IPS-18c (cell line): ENCODE data around the gene HIPK3.
"Not testable (repeated sequence)": the region's sequence is repeated elsewhere in the genome, so short reads cannot be mapped to it uniquely, and the experiment has no call there.

Experiments
- H3K4me3 ChIP-seq: 2 replicates; pipeline ENCODE4 v1.7.0; 2013; ENCODE audit warnings: low read depth, mild to moderate bottlenecking, low read length, moderate library complexity; ENCODE audit not compliant: insufficient read depth
- H3K9me3 ChIP-seq: one replicate; pipeline ENCODE4 v1.6.1; 2013; ENCODE audit warnings: mild to moderate bottlenecking, low read length, moderate library complexity; ENCODE audit not compliant: control insufficient read depth, insufficient read depth

HIPK3 gene

DNA sequence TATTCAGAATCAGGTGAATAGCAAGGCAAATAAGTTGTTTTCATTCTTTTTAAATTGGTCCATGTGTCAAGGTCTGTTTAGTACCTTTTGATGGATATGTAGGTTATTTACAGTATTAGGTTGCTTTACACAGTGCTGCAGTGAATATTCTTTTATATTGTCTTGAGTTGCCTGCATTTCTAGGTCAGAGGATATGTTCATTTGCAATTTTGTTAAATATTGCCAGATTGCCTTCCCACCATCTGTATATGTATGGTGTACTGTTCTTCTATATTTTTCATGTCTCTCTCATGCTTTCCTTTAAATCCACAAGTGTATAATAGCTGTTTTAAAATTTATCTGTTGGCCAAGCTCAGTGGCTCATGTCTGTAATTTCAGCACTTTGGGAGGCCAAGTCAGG lies 24.6 kb downstream of the HIPK3 start:
- H3K9me3 ChIP-seq, result no peaks in the 10 kb centered on the region
- no peak overlapping the region for H3K4me3 ChIP-seq

GRCh38 chr11:33284818-33285217 lies 27.6 kb downstream of the HIPK3 start:
- Histone ChIP-seq H3K9me3 (no peaks in the 10 kb centered on the region), H3K4me3 (no peak overlapping the region)

DNA sequence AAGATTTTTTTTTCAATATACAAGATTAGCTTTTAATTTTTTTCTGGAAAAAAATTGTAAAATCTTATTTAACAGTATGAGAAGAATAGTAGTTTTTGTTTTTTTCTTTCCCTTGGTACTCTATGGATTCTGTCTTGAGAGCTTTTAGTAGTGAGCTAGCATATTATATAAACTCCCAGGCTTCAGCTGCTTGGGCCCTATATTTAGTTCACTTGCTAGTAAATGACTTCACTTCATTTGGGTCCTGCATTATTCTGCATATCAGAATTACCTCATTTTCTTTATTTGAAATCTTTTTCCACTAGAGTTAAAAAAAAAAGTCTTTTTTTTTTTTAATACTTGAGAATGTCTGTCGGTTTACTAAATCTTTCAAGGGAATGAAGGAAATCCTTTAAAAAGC lies 33.1 kb downstream of the HIPK3 start:
- no peaks in the 10 kb centered on the region for H3K9me3 ChIP-seq
- H3K4me3 ChIP-seq, result no peak overlapping the region

DNA sequence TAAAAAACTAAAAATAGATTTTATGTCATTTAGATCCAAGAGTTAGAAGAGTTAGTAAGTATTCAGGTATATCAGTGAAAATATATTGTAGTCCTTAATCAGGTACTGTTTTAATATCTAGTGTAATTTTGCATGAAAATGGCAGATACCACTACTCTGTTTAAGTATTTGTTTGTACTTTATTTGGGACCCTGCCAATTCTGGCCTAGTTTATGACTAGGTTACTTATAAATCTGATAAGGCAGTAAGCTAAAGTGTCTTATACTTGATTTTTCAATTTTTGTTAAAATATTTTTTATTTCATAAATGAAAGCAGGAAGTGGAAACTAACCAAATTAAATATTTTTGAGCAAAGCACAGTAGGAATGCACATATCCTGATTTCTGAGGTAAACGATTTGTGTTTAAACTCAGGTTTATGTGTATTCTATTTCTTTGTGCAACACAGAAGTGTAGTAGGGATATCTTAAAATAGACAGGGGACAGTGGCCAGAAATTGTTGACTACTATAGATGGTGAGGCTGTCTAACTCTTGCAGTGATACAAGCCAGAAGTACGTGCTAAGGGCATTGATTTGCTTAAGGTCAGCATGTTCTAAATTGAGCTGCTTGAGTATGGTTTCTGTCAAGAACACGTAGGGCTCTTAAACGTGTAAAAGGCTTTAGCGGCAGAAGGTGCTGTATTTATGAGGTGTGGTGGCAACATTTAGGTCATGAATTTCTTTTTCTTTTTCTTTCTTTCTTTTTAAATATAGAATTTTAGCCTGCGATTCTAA lies 34.0 kb downstream of the HIPK3 start:
- Histone ChIP-seq H3K9me3 (no peaks in the 10 kb centered on the region), H3K4me3 (no peak overlapping the region)

- H3K9me3 ChIP-seq, result no peaks in the 10 kb centered on the region
- H3K4me3 ChIP-seq, result no peak overlapping the region
These were observed 35.1 kb downstream of the HIPK3 start for GRCh38 chr11:33292311-33292710.

DNA sequence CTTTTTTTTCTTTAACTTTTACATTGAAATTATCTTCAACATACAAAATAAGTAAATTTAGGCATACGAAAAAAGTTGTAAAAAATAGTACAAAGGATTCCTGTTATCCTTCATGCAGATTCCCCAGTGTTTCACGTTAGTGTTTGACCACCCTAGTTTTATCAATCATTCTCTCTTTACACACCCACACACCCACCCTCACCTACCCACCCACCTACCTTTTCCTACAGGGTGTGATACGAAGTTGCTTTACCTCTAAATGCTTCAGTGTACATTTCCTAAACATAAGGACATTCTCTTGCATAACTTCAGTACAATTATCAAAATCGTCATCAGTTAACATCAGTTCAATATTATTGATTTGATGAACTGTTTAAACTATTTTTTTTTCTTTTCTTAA lies 37.0 kb downstream of the HIPK3 start:
- no peak overlapping the region for H3K4me3 ChIP-seq
- H3K9me3 ChIP-seq, result no peaks in the 10 kb centered on the region

DNA sequence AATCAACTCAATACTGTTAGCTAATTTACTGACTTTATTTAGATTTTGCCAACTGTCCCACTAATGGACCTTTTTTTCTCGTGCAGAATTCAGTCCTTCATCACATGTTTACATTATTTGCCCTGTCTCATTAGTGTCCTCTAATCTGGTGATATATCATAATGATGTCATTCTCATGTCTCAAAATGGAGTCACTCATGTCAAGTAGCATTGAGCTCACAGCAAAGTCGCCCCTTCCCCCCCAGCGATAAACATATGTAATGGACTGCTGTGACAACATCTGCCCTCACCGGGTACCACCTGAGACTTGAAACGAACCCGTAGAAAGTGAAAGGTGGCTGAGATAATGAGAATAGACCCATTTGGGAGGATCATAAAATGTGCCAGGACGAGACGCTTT lies 37.6 kb downstream of the HIPK3 start:
- Histone ChIP-seq H3K4me3 (no peak overlapping the region), H3K9me3 (no peaks in the 10 kb centered on the region)

GRCh38 chr11:33296695-33297094 lies 39.5 kb downstream of the HIPK3 start:
- Histone ChIP-seq H3K4me3 (no peak overlapping the region), H3K9me3 (no peaks in the 10 kb centered on the region)

DNA sequence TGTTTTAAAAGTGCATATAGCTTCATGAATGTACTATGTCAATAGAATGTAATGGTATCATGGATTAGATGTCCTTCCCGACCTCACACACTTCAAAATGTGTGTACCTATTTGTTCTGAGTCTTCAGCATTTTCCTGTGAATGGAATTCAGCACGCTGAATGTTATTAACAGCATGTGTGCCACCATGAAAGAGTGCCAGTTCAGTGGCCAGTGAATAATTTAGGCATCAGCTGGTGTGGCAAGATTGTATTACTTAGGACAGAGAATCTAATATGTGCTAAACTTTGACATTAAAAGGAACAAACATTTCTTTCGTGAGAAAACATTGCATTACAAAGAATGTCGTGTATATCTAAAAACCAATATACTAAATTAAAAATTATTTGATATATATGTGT lies 46.4 kb downstream of the HIPK3 start:
- no peak overlapping the region for H3K4me3 ChIP-seq
- H3K9me3 ChIP-seq, result no peaks in the 10 kb centered on the region

- H3K9me3 ChIP-seq, H3K4me3 ChIP-seq: not testable (repeated sequence)
These were observed 49.6 kb downstream of the HIPK3 start for GRCh38 chr11:33306821-33307220.

DNA sequence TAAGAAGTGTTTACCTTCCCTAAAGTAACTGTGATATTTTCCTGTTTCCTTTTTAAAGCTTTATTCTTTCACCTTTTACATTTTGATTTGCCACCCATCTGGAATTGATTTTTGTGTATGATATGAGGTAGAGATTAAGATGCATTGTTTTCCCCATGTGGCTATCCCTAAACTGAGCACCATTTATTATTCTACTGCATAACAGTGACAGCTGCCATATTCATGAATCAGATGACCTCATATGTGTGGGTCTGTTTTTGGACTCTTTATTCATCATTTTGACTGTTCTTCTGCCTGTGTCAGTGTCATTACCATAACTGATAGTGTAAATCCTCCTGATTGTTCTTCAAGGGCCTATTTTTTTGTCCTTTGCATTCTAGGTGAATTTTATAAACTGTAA lies 50.8 kb downstream of the HIPK3 start:
- Histone ChIP-seq H3K9me3 (no peaks in the 10 kb centered on the region), H3K4me3 (no peak overlapping the region)

GRCh38 chr11:33309118-33309517 lies 51.9 kb downstream of the HIPK3 start:
- H3K9me3 ChIP-seq, result no peaks in the 10 kb centered on the region
- H3K4me3 ChIP-seq, result no peak overlapping the region

GRCh38 chr11:33310720-33311500 lies 53.7 kb downstream of the HIPK3 start:
- H3K4me3 ChIP-seq, result no peak overlapping the region
- no peaks in the 10 kb centered on the region for H3K9me3 ChIP-seq

DNA sequence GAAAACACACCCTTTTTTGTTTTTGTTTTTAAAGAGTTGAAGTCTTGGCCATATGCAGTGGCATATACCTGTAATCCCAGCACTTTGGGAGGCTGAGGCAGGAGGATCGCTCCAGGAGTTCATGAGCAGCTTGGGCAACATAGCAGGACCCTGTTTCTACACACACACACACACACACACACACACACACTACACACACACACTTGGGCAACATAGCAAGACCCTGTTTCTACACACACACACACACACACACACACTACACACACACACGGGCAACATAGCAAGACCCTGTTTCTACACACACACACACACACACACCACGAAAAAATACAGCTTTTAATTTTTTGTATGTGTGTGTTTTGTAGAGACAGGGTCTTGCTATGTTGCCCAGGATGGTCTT lies 54.5 kb downstream of the HIPK3 start:
- Histone ChIP-seq H3K9me3 (no peaks in the 10 kb centered on the region), H3K4me3 (no peak overlapping the region)

GRCh38 chr11:33315822-33316221 lies 58.6 kb downstream of the HIPK3 start:
- Histone ChIP-seq H3K4me3 (no peak overlapping the region), H3K9me3 (no peaks in the 10 kb centered on the region)

- Histone ChIP-seq H3K9me3 (no peaks in the 10 kb centered on the region), H3K4me3 (no peak overlapping the region)
These were observed 60.5 kb downstream of the HIPK3 start for GRCh38 chr11:33317662-33318061.

GRCh38 chr11:33320016-33320813 lies 63.0 kb downstream of the HIPK3 start:
- no peak overlapping the region for H3K4me3 ChIP-seq
- H3K9me3 ChIP-seq, result no peaks in the 10 kb centered on the region

- H3K9me3 ChIP-seq, result no peaks in the 10 kb centered on the region
- H3K4me3 ChIP-seq, result no peak overlapping the region
These were observed 63.7 kb downstream of the HIPK3 start for GRCh38 chr11:33320814-33321330.
